ENCODE measurements around the gene CLPX.

DNA sequence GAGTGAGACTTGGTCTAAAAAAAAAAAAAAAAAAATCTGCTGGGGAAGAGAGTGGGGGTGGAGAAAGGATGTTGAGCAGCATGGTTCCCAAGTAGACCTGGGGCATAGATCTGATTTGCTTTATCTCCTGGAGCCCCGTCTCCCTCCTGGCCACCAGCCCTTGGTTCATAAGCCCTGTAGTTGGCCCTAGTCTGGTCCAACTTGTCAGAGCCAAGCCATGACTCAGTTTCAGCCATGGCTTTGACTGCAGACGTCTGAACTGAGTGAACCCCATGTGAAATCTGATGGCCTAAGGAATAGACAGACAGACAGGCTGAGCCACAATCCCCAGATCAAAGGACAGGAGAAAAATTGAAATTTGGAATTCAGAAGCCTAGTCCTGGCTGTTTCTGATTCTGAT is 28.1 kb upstream of the CLPX start:
- TF ChIP-seq POLR2A (IDR thresholded peaks at IDR 0.05) = no peak
- TF ChIP-seq, protein P1, sequence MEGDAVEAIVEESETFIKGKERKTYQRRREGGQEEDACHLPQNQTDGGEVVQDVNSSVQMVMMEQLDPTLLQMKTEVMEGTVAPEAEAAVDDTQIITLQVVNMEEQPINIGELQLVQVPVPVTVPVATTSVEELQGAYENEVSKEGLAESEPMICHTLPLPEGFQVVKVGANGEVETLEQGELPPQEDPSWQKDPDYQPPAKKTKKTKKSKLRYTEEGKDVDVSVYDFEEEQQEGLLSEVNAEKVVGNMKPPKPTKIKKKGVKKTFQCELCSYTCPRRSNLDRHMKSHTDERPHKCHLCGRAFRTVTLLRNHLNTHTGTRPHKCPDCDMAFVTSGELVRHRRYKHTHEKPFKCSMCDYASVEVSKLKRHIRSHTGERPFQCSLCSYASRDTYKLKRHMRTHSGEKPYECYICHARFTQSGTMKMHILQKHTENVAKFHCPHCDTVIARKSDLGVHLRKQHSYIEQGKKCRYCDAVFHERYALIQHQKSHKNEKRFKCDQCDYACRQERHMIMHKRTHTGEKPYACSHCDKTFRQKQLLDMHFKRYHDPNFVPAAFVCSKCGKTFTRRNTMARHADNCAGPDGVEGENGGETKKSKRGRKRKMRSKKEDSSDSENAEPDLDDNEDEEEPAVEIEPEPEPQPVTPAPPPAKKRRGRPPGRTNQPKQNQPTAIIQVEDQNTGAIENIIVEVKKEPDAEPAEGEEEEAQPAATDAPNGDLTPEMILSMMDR (IDR thresholded peaks at IDR 0.05) = no peak
